OCI-LY1 (cell line): ENCODE measurements around the gene XAGE3.
"Not testable (repeated sequence)": the region's sequence is repeated elsewhere in the genome, so short reads cannot be mapped to it uniquely, and the experiment has no call there.

ENCODE experiments used
- EZH2 ChIP-seq: fragments of 200-600 bp; sonication (generic), shearing (Covaris generic); IDR thresholded peaks from 2 replicates; pipeline ENCODE4 v1.8.0; 2017; ENCODE audit warnings: borderline replicate concordance, mixed run types, mild to moderate bottlenecking, antibody characterized with exemption, low read length, moderate library complexity, mixed read lengths
- TF ChIP-seq, protein P1 (sequence below): fragments of 200-600 bp; sonication (generic), shearing (Covaris generic); IDR thresholded peaks from 2 replicates; pipeline ENCODE4 v1.5.1; 2017; ENCODE audit warnings: mild to moderate bottlenecking, antibody characterized with exemption, low read length, moderate library complexity, mixed read lengths

DNA sequence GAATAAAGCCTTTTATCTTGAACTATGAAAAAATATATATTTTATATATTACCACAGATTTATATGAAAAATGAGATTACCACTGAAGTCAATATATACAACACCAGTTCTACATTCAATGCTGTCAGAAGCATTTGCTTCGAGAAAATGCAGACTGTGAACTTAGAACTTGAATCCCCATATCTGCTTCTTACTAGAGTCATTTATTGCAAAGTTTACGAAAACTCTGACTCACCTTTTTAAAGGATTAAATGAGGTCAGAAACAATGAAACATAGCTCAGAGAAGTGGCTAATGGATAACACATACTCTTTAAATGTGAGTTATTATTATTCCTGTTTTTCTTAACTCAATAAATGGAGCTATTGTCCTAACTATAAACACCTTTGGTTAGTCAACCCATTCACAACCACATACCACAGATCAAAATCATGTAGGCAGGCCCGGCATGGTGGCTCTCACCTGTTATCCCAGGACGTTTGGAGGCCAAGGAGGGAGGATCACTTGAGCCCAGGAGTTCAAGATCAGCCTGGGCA lies 10.8 kb downstream of the XAGE3 start:
- TF ChIP-seq, protein P1, sequence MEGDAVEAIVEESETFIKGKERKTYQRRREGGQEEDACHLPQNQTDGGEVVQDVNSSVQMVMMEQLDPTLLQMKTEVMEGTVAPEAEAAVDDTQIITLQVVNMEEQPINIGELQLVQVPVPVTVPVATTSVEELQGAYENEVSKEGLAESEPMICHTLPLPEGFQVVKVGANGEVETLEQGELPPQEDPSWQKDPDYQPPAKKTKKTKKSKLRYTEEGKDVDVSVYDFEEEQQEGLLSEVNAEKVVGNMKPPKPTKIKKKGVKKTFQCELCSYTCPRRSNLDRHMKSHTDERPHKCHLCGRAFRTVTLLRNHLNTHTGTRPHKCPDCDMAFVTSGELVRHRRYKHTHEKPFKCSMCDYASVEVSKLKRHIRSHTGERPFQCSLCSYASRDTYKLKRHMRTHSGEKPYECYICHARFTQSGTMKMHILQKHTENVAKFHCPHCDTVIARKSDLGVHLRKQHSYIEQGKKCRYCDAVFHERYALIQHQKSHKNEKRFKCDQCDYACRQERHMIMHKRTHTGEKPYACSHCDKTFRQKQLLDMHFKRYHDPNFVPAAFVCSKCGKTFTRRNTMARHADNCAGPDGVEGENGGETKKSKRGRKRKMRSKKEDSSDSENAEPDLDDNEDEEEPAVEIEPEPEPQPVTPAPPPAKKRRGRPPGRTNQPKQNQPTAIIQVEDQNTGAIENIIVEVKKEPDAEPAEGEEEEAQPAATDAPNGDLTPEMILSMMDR: not testable (repeated sequence)
- TF ChIP-seq EZH2: not testable (repeated sequence)
